Vagina (tissue), 2 donors: ENCODE measurements around the gene VRK3. TPM values are rescaled to one million over a fixed set of nuclear protein-coding genes. Genes with fewer than 3 reads are reported as not detected.

Source experiments
- DNase-seq, 2 donors: peaks; one replicate each; pipeline ENCODE4 v3.0.0-alpha.2; 2017; ENCODE audit errors: extremely low spot score in 2 of 2
- H3K27ac ChIP-seq: fragments of 200-600 bp; sonication (generic); one replicate; pipeline ENCODE4 v1.5.1; 2019
- H3K27me3 ChIP-seq: fragments of 200-600 bp; sonication (generic); one replicate; pipeline ENCODE4 v1.5.1; 2019
- H3K36me3 ChIP-seq, 2 donors: fragments of 200-600 bp; sonication (generic); one replicate each; pipeline ENCODE4 v1.5.1; 2017 to 2019
- H3K4me1 ChIP-seq: fragments of 200-600 bp; sonication (generic); one replicate; pipeline ENCODE4 v1.5.1; 2019
- H3K4me3 ChIP-seq, 2 donors: fragments of 200-600 bp; sonication (generic); 1 replicate in 1 of 2; 2 replicates in 1 of 2; pipeline ENCODE4 v1.5.1; 2016 to 2019
- H3K9me3 ChIP-seq: fragments of 200-600 bp; sonication (generic); one replicate; pipeline ENCODE4 v1.5.1; 2019
- POLR2A ChIP-seq, 2 donors: fragments of 450-650 bp; IDR thresholded peaks; one replicate each; pipeline ENCODE4 v1.6.1; 2017; ENCODE audit warnings: antibody characterized with exemption in 2 of 2, mild to moderate bottlenecking in 2 of 2, moderate library complexity in 2 of 2
- POLR2AphosphoS5 ChIP-seq, 2 donors: sonication (generic); formaldehyde crosslinking; IDR thresholded peaks; one replicate each; pipeline ENCODE4 v1.9.0; 2017; ENCODE audit warnings: antibody characterized with exemption in 2 of 2, mild to moderate bottlenecking in 2 of 2, low read depth in 1 of 2; ENCODE audit not compliant: insufficient read depth in 1 of 2
- intact Hi-C: fragments of 100-400 bp; cut with DNase I; formaldehyde crosslinking; loops from one replicate; pipeline ENCODE4 v1.15.1; 2023
- total RNA-seq: library from RNA; depleted of rRNA; stranded (reverse); fragments of >200 nt; gene quantifications from one replicate; pipeline ENCODE4 v1.2.3, GENCODE V29; 2016
- TF ChIP-seq, protein P1 (sequence below), 3 experiments: fragments of 450-650 bp in 2 of 3; fragments of 200-600 bp in 1 of 3; sonication (generic) in 1 of 3; IDR thresholded peaks; one replicate each; pipeline ENCODE4 v1.5.1; 2017 to 2019; ENCODE audit warnings: antibody characterized with exemption in 3 of 3, mild to moderate bottlenecking in 2 of 3, moderate library complexity in 2 of 3

VRK3 gene
- total RNA-seq, 1 donor from 2014 or later: 34.9 TPM

DNA sequence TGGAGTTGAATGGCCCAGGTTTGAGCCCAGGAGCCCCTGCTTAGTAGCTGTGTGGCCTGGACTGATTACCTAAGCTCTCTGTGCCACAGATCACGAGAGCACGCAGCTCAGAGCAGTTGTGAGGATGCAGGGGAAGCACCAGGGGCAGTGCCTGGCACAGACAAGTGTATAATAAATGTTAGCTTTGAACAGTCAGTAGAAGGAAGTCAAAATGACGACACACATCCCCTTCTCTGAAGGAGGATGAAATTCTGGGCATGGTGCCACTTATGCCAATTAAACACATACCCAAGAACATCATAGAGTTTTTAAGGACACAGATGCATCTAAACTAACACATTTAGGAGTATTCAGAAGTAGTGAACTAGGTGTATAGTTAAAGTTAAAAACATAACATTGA lies 39.3 kb downstream of the VRK3 start:
- Histone ChIP-seq H3K27me3 (no peaks in the 10 kb centered on the region), H3K4me3 (no peak overlapping the region), H3K9me3 (no peaks in the 10 kb centered on the region), H3K36me3 (peaks cover 0 to 59% of the 10 kb centered on the region in 2 donors), H3K4me1 (no peaks in the 10 kb centered on the region), H3K27ac (no peak overlapping the region)
- no peak for DNase-seq
- TF ChIP-seq, protein P1, sequence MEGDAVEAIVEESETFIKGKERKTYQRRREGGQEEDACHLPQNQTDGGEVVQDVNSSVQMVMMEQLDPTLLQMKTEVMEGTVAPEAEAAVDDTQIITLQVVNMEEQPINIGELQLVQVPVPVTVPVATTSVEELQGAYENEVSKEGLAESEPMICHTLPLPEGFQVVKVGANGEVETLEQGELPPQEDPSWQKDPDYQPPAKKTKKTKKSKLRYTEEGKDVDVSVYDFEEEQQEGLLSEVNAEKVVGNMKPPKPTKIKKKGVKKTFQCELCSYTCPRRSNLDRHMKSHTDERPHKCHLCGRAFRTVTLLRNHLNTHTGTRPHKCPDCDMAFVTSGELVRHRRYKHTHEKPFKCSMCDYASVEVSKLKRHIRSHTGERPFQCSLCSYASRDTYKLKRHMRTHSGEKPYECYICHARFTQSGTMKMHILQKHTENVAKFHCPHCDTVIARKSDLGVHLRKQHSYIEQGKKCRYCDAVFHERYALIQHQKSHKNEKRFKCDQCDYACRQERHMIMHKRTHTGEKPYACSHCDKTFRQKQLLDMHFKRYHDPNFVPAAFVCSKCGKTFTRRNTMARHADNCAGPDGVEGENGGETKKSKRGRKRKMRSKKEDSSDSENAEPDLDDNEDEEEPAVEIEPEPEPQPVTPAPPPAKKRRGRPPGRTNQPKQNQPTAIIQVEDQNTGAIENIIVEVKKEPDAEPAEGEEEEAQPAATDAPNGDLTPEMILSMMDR (IDR thresholded peaks at IDR 0.05): no peak
- no peak for TF ChIP-seq POLR2AphosphoS5 (IDR thresholded peaks at IDR 0.05; ENCODE audit: insufficient read depth in 1 of 2, low read depth in 1 of 2)
- TF ChIP-seq POLR2A (IDR thresholded peaks at IDR 0.05): no peak
- intact Hi-C loops: no loop called here

DNA sequence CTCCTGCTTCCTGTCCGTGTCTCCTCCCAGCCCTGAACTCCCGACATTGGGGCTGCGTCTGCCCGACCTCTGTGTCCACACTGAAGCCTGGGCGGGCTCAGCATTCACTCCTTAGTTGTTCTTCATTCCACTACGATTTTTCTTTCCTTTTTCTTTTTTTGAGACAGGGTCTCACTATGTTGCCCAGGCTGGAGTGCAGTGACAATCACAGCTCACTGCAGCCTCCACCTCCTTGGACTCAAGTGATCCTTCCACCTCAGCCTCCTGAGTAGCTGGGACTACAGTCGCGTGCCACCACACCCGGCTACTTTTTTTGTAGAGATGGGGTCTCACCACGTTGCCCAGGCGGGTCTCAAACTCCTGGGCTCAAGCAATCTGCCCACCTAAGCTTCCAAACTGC lies 40.7 kb downstream of the VRK3 start:
- Histone ChIP-seq H3K36me3 (peaks cover 0 to 45% of the 10 kb centered on the region in 2 donors), H3K9me3 (no peaks in the 10 kb centered on the region), H3K4me1 (no peaks in the 10 kb centered on the region), H3K4me3 (no peak overlapping the region), H3K27me3 (no peaks in the 10 kb centered on the region), H3K27ac (no peak overlapping the region)
- no peak for DNase-seq
- TF ChIP-seq POLR2A (IDR thresholded peaks at IDR 0.05): no peak
- TF ChIP-seq, protein P1 (IDR thresholded peaks at IDR 0.05): no peak
- TF ChIP-seq POLR2AphosphoS5 (IDR thresholded peaks at IDR 0.05; ENCODE audit: insufficient read depth in 1 of 2, low read depth in 1 of 2): no peak
- intact Hi-C loops: loop anchor here (5.0 kb wide), 1 partner anchor 47 kb away; no protein-coding TSS in a partner anchor

DNA sequence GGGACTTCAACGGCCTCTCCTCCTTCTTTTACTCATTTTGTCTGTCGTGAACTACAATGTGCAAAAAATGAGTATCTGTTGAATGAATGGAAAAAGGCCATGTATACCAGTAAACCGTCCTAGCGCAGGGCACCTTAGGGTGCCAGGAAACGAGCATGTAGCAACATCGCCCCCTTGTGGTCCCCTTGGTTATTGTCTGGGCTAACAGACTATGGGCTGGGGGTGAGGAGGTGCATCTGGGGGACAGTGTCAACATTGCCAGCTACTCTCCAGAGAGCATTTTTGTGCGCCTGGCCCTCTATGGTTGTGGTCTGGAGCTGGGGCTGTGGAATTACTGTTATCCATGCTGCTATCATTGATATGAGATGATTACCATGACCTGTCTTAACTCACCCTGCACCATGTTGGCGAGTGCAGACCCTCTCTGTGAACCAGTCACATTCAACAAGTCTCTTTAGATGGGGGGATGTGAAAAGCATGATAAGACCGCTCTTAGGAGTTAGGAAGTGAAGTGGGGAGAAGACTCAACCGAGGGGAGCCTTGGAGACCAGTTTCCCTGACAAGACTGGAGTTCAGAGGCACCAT lies 41.4 kb downstream of the VRK3 start:
- intact Hi-C loops: loop anchor here (5.0 kb wide), 1 partner anchor 46 kb away; no protein-coding TSS in a partner anchor
- no peak for DNase-seq
- Histone ChIP-seq H3K4me3 (no peak overlapping the region), H3K27ac (no peak overlapping the region), H3K4me1 (no peaks in the 10 kb centered on the region), H3K9me3 (no peaks in the 10 kb centered on the region), H3K27me3 (no peaks in the 10 kb centered on the region), H3K36me3 (peaks cover 0 to 42% of the 10 kb centered on the region in 2 donors)
- TF ChIP-seq, protein P1 (IDR thresholded peaks at IDR 0.05): peak; percentile 53 to 59 (median 57)
- no peak for TF ChIP-seq POLR2A (IDR thresholded peaks at IDR 0.05)

DNA sequence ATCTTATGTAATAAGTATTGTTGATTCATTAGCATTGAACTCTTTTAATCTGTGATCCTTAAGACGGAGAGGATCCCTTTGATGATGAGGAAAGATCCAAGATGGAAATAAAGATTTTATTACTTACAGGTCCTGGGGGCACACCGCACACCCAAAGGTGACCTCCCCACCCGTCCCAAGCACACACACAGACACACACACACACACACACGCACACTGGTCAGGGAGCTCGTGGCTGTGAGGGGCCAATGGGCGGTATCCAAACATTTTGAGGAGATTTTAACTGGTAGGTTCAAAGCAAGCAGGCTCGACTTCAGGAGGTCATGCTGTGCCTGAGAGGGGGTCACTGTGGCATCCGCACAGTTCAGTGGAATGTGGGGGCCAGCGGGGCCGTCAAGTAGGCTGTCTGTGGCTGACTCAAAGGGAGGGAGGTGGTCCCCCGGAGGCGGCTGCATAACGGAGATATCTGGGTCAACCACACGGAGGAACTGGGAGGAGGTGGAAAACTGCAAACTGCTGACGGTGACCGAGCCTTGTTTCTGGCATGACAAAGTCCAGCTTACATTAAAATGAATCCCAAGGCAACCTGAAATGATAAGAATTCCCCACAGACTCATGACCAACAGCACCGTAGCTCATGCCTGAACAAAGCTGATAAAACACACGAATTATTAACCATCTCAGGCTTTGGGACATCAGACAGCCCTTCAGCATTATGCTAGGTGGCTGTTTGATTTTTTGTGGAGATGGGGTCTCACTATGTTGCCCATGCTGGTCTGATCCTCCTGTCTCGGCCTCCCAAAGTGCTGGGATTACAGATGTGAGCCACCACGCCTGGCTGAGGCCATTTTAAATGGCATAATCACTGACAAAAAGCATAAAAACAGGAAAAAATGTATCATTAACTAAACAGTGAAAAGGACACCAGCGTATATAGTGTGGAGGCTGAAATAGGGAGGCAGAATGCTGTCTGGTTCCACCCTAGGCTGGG lies 43.3 kb downstream of the VRK3 start:
- no peak overlapping the region for H3K4me3 ChIP-seq
- H3K27ac ChIP-seq: no peak overlapping the region
- intact Hi-C loops: loop anchor here (5.0 kb wide), 1 partner anchor 45 kb away; no protein-coding TSS in a partner anchor
- no peaks in the 10 kb centered on the region for H3K4me1 ChIP-seq
- no peaks in the 10 kb centered on the region for H3K27me3 ChIP-seq
- no peaks in the 10 kb centered on the region for H3K9me3 ChIP-seq
- DNase-seq: no peak
- no peak for TF ChIP-seq POLR2AphosphoS5 (IDR thresholded peaks at IDR 0.05; ENCODE audit: insufficient read depth in 1 of 2, low read depth in 1 of 2)
- TF ChIP-seq, protein P1 (IDR thresholded peaks at IDR 0.05): no peak
- no peak for TF ChIP-seq POLR2A (IDR thresholded peaks at IDR 0.05)
- peaks cover 0 to 57% of the 10 kb centered on the region in 2 donors for H3K36me3 ChIP-seq
